Endodermal cell (in vitro differentiated cells): Measurements from ENCODE around the gene NDFIP2. TPM values are rescaled to one million over a fixed set of nuclear protein-coding genes. Genes with fewer than 3 reads are reported as not detected.

ENCODE experiments used
- DNase-seq: peaks from one replicate; pipeline ENCODE4 v3.0.0-alpha.2; 2017
- H3K27ac ChIP-seq: 2 replicates; pipeline ENCODE4 v1.5.1; 2013; ENCODE audit warnings: mild to moderate bottlenecking, low read depth, low read length, moderate library complexity
- H3K27me3 ChIP-seq: 2 replicates; pipeline ENCODE4 v1.6.1; 2013; ENCODE audit warnings: mild to moderate bottlenecking, low read length, moderate library complexity; ENCODE audit not compliant: insufficient read depth, control insufficient read depth, poor library complexity, severe bottlenecking
- H3K36me3 ChIP-seq: 2 replicates; pipeline ENCODE4 v1.7.0; 2013; ENCODE audit warnings: mild to moderate bottlenecking, low read length, moderate library complexity; ENCODE audit not compliant: control insufficient read depth, insufficient read depth
- H3K4me1 ChIP-seq: one replicate; pipeline ENCODE4 v1.7.0; 2013; ENCODE audit warnings: low read length; ENCODE audit not compliant: control insufficient read depth, insufficient read depth
- H3K4me3 ChIP-seq: 2 replicates; pipeline ENCODE4 v1.5.1; 2013; ENCODE audit warnings: mild to moderate bottlenecking, low read length, moderate library complexity
- H3K9ac ChIP-seq: 2 replicates; pipeline ENCODE4 v1.6.1; 2013; ENCODE audit warnings: mild to moderate bottlenecking, low read length, moderate library complexity; ENCODE audit not compliant: poor library complexity, severe bottlenecking; ENCODE audit errors: extremely low read depth
- H3K9me3 ChIP-seq: 2 replicates; pipeline ENCODE4 v1.6.1; 2013; ENCODE audit warnings: mild to moderate bottlenecking, low read length, moderate library complexity; ENCODE audit not compliant: control insufficient read depth
- H3K27ac Mint-ChIP-seq: 2 replicates; pipeline ENCODE4 v1.8.0; 2020; ENCODE audit warnings: mixed read lengths
- H3K27me3 Mint-ChIP-seq: 2 replicates; pipeline ENCODE4 v1.8.0; 2021; ENCODE audit warnings: mild to moderate bottlenecking, mixed read lengths; ENCODE audit not compliant: insufficient read depth
- H3K36me3 Mint-ChIP-seq: 2 replicates; pipeline ENCODE4 v1.8.0; 2020; ENCODE audit warnings: low read depth, mixed read lengths
- H3K4me1 Mint-ChIP-seq: 2 replicates; pipeline ENCODE4 v1.8.0; 2020; ENCODE audit warnings: mixed read lengths
- H3K4me3 Mint-ChIP-seq: 2 replicates; pipeline ENCODE4 v1.8.0; 2020; ENCODE audit warnings: mild to moderate bottlenecking, moderate library complexity, mixed read lengths
- H3K9me3 Mint-ChIP-seq: 2 replicates; pipeline ENCODE4 v1.8.0; 2020; ENCODE audit warnings: mild to moderate bottlenecking, mixed read lengths
- WGBS, 2 experiments: methylation state at CpG; one replicate each; pipeline versions ENCODE4 v1.1.5 to v1.1.7; 2013; ENCODE audit warnings: missing lambda C conversion rate in 2 of 2, mixed read lengths in 1 of 2; ENCODE audit not compliant: insufficient coverage in 1 of 2, insufficient read length in 1 of 2; 5-methylcytosine and 5-hydroxymethylcytosine counted together
- total RNA-seq, 2 donors: library from RNA; stranded (reverse); fragmentation: NEBNext Ultra II Directional in 1 of 2; extraction: Animal tissue kit (Norgen Biotek cat#: 25700) in 1 of 2; gene quantifications; 2 replicates in 1 of 2; 3 replicates in 1 of 2; pipeline ENCODE4 v1.2.1, GENCODE V29; 2021
- TF ChIP-seq, protein P1 (sequence below): fragments of 200-600 bp; sonication (generic); conservative IDR thresholded peaks from 2 replicates; pipeline ENCODE4 v1.5.0; 2021; ENCODE audit warnings: antibody characterized with exemption, mild to moderate bottlenecking

Gene NDFIP2
- total RNA-seq, 2 donors from 2014 or later, result 27.9 to 29.2 TPM

DNA sequence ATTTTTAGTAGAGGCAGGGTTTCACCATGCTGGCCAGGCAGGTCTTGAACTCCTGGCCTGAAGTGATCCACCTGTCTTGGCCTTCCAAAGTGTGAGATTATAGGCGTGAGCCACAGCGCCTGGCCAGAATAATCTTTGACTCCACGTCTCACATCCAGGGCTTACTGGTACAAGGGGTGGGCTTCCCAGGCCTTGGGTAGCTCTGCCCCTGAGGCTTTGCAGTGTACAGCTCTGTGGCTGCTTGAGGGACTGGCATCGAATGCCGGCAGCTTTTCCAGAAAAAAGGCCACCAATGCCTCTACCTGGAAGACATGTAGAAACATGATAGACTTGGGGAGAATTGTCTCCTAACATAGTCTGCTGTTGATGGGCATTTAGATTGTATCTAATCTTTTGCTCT is 57.8 kb downstream of the NDFIP2 start:
- no peaks in the 10 kb centered on the region for H3K9me3 Mint-ChIP-seq
- no peaks in the 10 kb centered on the region for H3K27me3 Mint-ChIP-seq
- no peak for DNase-seq
- peaks cover 23% of the 10 kb centered on the region for H3K4me1 Mint-ChIP-seq
- 95 to 97% methylated on average over 5 of the region's 5 CpGs for WGBS, 2 experiments
- Histone ChIP-seq H3K27ac (no peak overlapping the region), H3K9ac (no peak overlapping the region), H3K27me3 (no peaks in the 10 kb centered on the region), H3K4me3 (no peak overlapping the region), H3K4me1 (peaks cover 6% of the 10 kb centered on the region), H3K9me3 (no peaks in the 10 kb centered on the region), H3K36me3 (peaks cover 8% of the 10 kb centered on the region)
- H3K4me3 Mint-ChIP-seq, result no peak overlapping the region
- H3K36me3 Mint-ChIP-seq, result peaks cover 8% of the 10 kb centered on the region
- H3K27ac Mint-ChIP-seq, result no peak overlapping the region
- TF ChIP-seq, protein P1, sequence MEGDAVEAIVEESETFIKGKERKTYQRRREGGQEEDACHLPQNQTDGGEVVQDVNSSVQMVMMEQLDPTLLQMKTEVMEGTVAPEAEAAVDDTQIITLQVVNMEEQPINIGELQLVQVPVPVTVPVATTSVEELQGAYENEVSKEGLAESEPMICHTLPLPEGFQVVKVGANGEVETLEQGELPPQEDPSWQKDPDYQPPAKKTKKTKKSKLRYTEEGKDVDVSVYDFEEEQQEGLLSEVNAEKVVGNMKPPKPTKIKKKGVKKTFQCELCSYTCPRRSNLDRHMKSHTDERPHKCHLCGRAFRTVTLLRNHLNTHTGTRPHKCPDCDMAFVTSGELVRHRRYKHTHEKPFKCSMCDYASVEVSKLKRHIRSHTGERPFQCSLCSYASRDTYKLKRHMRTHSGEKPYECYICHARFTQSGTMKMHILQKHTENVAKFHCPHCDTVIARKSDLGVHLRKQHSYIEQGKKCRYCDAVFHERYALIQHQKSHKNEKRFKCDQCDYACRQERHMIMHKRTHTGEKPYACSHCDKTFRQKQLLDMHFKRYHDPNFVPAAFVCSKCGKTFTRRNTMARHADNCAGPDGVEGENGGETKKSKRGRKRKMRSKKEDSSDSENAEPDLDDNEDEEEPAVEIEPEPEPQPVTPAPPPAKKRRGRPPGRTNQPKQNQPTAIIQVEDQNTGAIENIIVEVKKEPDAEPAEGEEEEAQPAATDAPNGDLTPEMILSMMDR, result no peak

DNA sequence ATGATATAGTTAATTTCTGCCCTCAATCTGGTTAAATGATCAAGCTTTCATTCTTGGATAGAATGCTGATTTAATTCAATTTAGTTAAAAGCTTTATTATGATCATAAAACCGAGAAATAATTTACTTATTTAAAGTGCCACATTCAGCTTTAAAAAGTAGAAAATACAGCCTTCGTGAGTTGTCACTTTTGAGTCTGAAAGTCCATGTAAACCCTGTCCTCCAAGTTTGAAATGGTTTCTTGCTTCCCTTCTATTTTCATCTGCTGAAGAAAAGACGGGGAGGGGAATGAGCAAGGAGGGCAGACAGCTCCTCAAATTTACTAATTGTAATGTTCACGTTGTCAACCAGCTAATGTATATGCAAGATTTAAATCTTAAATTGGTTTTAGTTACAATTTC is 59.5 kb downstream of the NDFIP2 start:
- Mint-ChIP-seq H3K9me3 (no peaks in the 10 kb centered on the region), H3K27me3 (no peaks in the 10 kb centered on the region), H3K4me1 (peaks cover 22% of the 10 kb centered on the region), H3K27ac (no peak overlapping the region), H3K4me3 (no peak overlapping the region), H3K36me3 (peaks cover 8% of the 10 kb centered on the region)
- H3K36me3 ChIP-seq, result peaks cover 8% of the 10 kb centered on the region
- TF ChIP-seq, protein P1, result no peak
- H3K27ac ChIP-seq, result no peak overlapping the region
- no peaks in the 10 kb centered on the region for H3K9me3 ChIP-seq
- 88 to 89% methylated on average over 3 to 4 of the region's 4 CpGs for WGBS, 2 experiments
- no peak for DNase-seq
- H3K4me3 ChIP-seq, result no peak overlapping the region
- H3K27me3 ChIP-seq, result no peaks in the 10 kb centered on the region
- H3K9ac ChIP-seq, result no peak overlapping the region
- H3K4me1 ChIP-seq, result peaks cover 2% of the 10 kb centered on the region

DNA sequence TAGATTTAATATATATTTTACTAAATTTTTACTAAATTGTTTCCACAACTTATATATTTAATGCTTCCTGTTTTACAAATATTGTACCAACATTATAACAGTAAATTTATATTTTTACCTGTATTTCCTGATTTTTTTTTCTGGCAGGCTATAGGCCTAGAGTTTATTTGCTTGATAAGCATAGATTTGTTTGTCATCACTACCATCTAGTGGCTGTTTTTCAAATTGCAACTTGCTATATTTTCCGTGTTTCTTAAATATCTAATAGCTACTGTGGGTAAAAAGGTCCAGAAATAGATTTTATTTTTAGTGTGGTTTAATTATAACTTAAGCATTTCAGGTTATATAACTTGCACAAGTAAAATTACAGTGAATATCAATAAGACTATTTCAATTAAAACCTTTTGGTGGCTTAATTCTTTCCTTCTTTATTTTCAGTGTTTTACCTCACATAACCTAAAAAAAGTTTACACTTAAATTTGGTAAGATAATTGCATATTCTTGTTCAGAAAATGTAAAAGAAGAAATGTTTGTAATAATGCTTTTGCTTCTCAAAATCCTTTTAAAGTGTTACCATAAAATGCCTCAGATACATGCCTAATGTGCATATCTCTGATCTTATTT is 60.6 kb downstream of the NDFIP2 start:
- peaks cover 2% of the 10 kb centered on the region for H3K4me1 ChIP-seq
- H3K27me3 Mint-ChIP-seq, result no peaks in the 10 kb centered on the region
- H3K36me3 Mint-ChIP-seq, result peaks cover 8% of the 10 kb centered on the region
- H3K27ac Mint-ChIP-seq, result no peak overlapping the region
- no peak for DNase-seq
- no peak overlapping the region for H3K27ac ChIP-seq
- no peak overlapping the region for H3K4me3 ChIP-seq
- H3K4me1 Mint-ChIP-seq, result peaks cover 17% of the 10 kb centered on the region
- no peaks in the 10 kb centered on the region for H3K27me3 ChIP-seq
- H3K4me3 Mint-ChIP-seq, result no peak overlapping the region
- H3K9ac ChIP-seq, result no peak overlapping the region
- WGBS, 2 experiments, result 0% methylated on average over 1 of the region's 1 CpG; no CpG with 5 or more reads in 1 of the 2 experiments
- no peaks in the 10 kb centered on the region for H3K9me3 Mint-ChIP-seq
- TF ChIP-seq, protein P1, result peak; percentile 91
- H3K36me3 ChIP-seq, result peaks cover 8% of the 10 kb centered on the region
- H3K9me3 ChIP-seq, result no peaks in the 10 kb centered on the region
